Endothelial cell of umbilical vein (primary cell): ENCODE results near the gene PCDHB12. TPM values are rescaled to one million over a fixed set of nuclear protein-coding genes. Genes with fewer than 3 reads are reported as not detected.
"Not testable (repeated sequence)": the region's sequence is repeated elsewhere in the genome, so short reads cannot be mapped to it uniquely, and the experiment has no call there.

Experiments
- BruUV-seq: library from RNA; stranded (reverse); fragments of 400-500 nt; replicated peaks from 2 replicates; lab custom pipeline; 2021; lab: Mats Ljungman, UMichigan
- CTCF ChIA-PET: fragments of 300-600, 350-600 bp; sonication (Branson Sonifier 250); formaldehyde crosslinking; loops from one replicate; lab custom pipeline; 2021; ENCODE audit warnings: antibody characterized with exemption, inconsistent platforms; lab: Charles Lee
- POLR2A ChIA-PET: fragments of 300-600, 350-600 bp; sonication (Branson Sonifier 250); formaldehyde crosslinking; loops from one replicate; lab custom pipeline; 2021; ENCODE audit warnings: antibody characterized with exemption, inconsistent platforms; lab: Charles Lee
- DNase-seq: peaks from one replicate; pipeline ENCODE4 v3.0.0-alpha.2; 2011; ENCODE audit warnings: low read depth, low spot score
- FAIRE-seq: peaks from 2 replicates; lab custom pipeline; 2011; peaks lifted over from hg19 to GRCh38; lab: Jason Lieb, UNC
- H2AFZ ChIP-seq: 2 replicates; pipeline ENCODE4 v1.6.0; 2012; ENCODE audit warnings: low read depth, low read length, control low read depth, inconsistent platforms
- H3K27ac ChIP-seq: 2 replicates; pipeline ENCODE4 v1.5.1; 2011; ENCODE audit warnings: low read depth, mild to moderate bottlenecking, control low read depth, low read length, moderate library complexity; ENCODE audit not compliant: insufficient read depth
- H3K27me3 ChIP-seq, 2 experiments: 2 replicates each; pipeline versions ENCODE4 v1.6.0 to v1.6.1; 2011; ENCODE audit warnings: low read length in 2 of 2, mixed read lengths in 1 of 2; ENCODE audit not compliant: control insufficient read depth in 2 of 2, insufficient read depth in 2 of 2
- H3K36me3 ChIP-seq, 2 experiments: 2 replicates in 1 of 2; 3 replicates in 1 of 2; pipeline ENCODE4 v1.5.1; 2011; ENCODE audit warnings: low read length in 2 of 2, mild to moderate bottlenecking in 1 of 2, moderate library complexity in 1 of 2; ENCODE audit not compliant: control insufficient read depth in 2 of 2, insufficient read depth in 2 of 2; ENCODE audit errors: extremely low read depth in 1 of 2
- H3K4me1 ChIP-seq: 3 replicates; pipeline ENCODE4 v1.5.1; 2011; ENCODE audit warnings: mild to moderate bottlenecking, low read length; ENCODE audit not compliant: control insufficient read depth, insufficient read depth; ENCODE audit errors: extremely low read depth
- H3K4me2 ChIP-seq: 2 replicates; pipeline ENCODE4 v1.6.1; 2011; ENCODE audit warnings: low read length, control low read depth, mixed read lengths; ENCODE audit not compliant: insufficient read depth
- H3K4me3 ChIP-seq, 3 experiments: fragments of 200-600 bp in 1 of 3; sonication (generic), shearing (Covaris generic) in 1 of 3; replicated peaks in 1 of 3; 2 replicates each; pipeline ENCODE4 v1.5.1; 2011 to 2016; ENCODE audit warnings: control low read depth in 3 of 3, low read length in 3 of 3, mild to moderate bottlenecking in 2 of 3, inconsistent platforms in 1 of 3, low read depth in 1 of 3, moderate library complexity in 1 of 3; ENCODE audit not compliant: insufficient read depth in 1 of 3
- H3K79me2 ChIP-seq: 2 replicates; pipeline ENCODE4 v1.6.0; 2012; ENCODE audit warnings: low read length, inconsistent platforms; ENCODE audit not compliant: control insufficient read depth, insufficient read depth
- H3K9ac ChIP-seq: replicated peaks from 2 replicates; pipeline ENCODE3; 2011; ENCODE audit warnings: low read length, control low read depth; ENCODE audit not compliant: insufficient read depth; ENCODE audit errors: extremely low read depth
- H3K9me1 ChIP-seq: replicated peaks from 3 replicates; pipeline ENCODE4 v1.6.0; 2011; ENCODE audit warnings: mild to moderate bottlenecking, low read length; ENCODE audit not compliant: control insufficient read depth, insufficient read depth; ENCODE audit errors: extremely low read depth
- H3K9me3 ChIP-seq: replicated peaks from 2 replicates; pipeline ENCODE4 v1.5.1; 2012; ENCODE audit warnings: low read length, inconsistent platforms; ENCODE audit not compliant: control insufficient read depth, insufficient read depth
- H4K20me1 ChIP-seq: replicated peaks from 2 replicates; pipeline ENCODE3; 2011; ENCODE audit warnings: mild to moderate bottlenecking, low read length; ENCODE audit not compliant: control insufficient read depth, insufficient read depth; ENCODE audit errors: extremely low read depth
- CTCF ChIP-seq, 2 donors: IDR thresholded peaks; 1 replicate in 1 of 2; 2 replicates in 1 of 2; pipeline ENCODE4 v1.5.1; 2011; ENCODE audit warnings: low read length in 2 of 2, mild to moderate bottlenecking in 2 of 2, moderate library complexity in 2 of 2, control low read depth in 1 of 2, inconsistent platforms in 1 of 2, low read depth in 1 of 2; ENCODE audit not compliant: insufficient read depth in 1 of 2; ENCODE audit errors: extremely low read depth in 1 of 2
- EZH2 ChIP-seq: IDR thresholded peaks from 2 replicates; pipeline ENCODE4 v1.6.1; 2012; ENCODE audit warnings: borderline replicate concordance, low read depth, mild to moderate bottlenecking, moderate library complexity, low read length, inconsistent platforms; ENCODE audit not compliant: severe bottlenecking
- FOS ChIP-seq: IDR thresholded peaks from 2 replicates; pipeline ENCODE4 v1.6.1; 2011; ENCODE audit warnings: mild to moderate bottlenecking, low read length, moderate library complexity, borderline replicate concordance; ENCODE audit not compliant: insufficient read depth
- GATA2 ChIP-seq: IDR thresholded peaks from 2 replicates; pipeline ENCODE4 v1.7.0; 2011; ENCODE audit warnings: low read depth, mild to moderate bottlenecking, moderate library complexity, mixed read lengths, low read length; ENCODE audit not compliant: insufficient read length, insufficient read depth
- JUN ChIP-seq: IDR thresholded peaks from 2 replicates; pipeline ENCODE4 v1.6.1; 2011; ENCODE audit warnings: borderline replicate concordance, low read depth; ENCODE audit not compliant: insufficient read length, insufficient read depth
- MAX ChIP-seq: IDR thresholded peaks from 2 replicates; pipeline ENCODE4 v1.6.1; 2011; ENCODE audit not compliant: insufficient read depth, insufficient read length
- MYC ChIP-seq: IDR thresholded peaks from one replicate; pipeline ENCODE4 v1.6.1; 2011; ENCODE audit warnings: mild to moderate bottlenecking, low read depth, low read length
- POLR2A ChIP-seq: IDR thresholded peaks from 2 replicates; pipeline ENCODE4 v1.6.1; 2012; ENCODE audit warnings: low read depth, mild to moderate bottlenecking, control low read depth, low read length
- POLR2AphosphoS5 ChIP-seq: IDR thresholded peaks from 2 replicates; pipeline ENCODE4 v1.6.1; 2012; ENCODE audit warnings: low read depth, mild to moderate bottlenecking, control low read depth, low read length, moderate library complexity; ENCODE audit not compliant: insufficient read depth
- dilution Hi-C: fragments of 300-500 bp; cut with MboI; formaldehyde crosslinking; loops from one replicate; pipeline ENCODE4 v1.15.0; 2019; ENCODE audit warnings: low sequenced_read_pairs; ENCODE audit not compliant: extremely low pct_ligation_motif_present
- intact Hi-C: fragments of 100-400 bp; cut with micrococcal nuclease; formaldehyde crosslinking; loops from one replicate; pipeline ENCODE4 v1.10.0; 2022
- polyA plus RNA-seq, 4 experiments: library from polyadenylated mRNA; depleted of rRNA in 3 of 4; stranded (reverse) in 3 of 4; unstranded in 1 of 4; fragments of >200 nt; gene quantifications; 2 replicates each; pipeline versions ENCODE4 v1.2.1 to v1.2.3, GENCODE V29; 2011 to 2012; ENCODE audit warnings: missing spikeins in 1 of 4
- total RNA-seq: library from RNA; stranded (reverse); gene quantifications from 2 replicates; pipeline ENCODE4 v1.2.3, GENCODE V29; 2021

Gene PCDHB12
- total and polyA plus RNA-seq, 2 donors (not counting 3 experiments of a cell fraction or from before 2014, with no cell fraction given) = 0.20 to 0.36 TPM

GRCh38 chr5:141179876-141180275, 28.6 kb upstream of the PCDHB12 start:
- FAIRE-seq, BruUV-seq, dilution Hi-C loops, H3K36me3 ChIP-seq, POLR2A ChIA-PET, H2AFZ ChIP-seq, intact Hi-C loops, H3K9ac ChIP-seq, H3K27ac ChIP-seq, H3K9me3 ChIP-seq, H3K4me3 ChIP-seq, DNase-seq, H3K4me1 ChIP-seq, H3K9me1 ChIP-seq, H3K27me3 ChIP-seq, H3K79me2 ChIP-seq, H4K20me1 ChIP-seq, H3K4me2 ChIP-seq, CTCF ChIA-PET: not testable (repeated sequence)

- no peak overlapping the region for H3K4me2 ChIP-seq
- no TSS peak for BruUV-seq
- DNase-seq (no peak), FAIRE-seq (no peak)
- no peak overlapping the region for H3K9ac ChIP-seq
- no peak overlapping the region for H3K4me3 ChIP-seq
- intact Hi-C loops (no loop called here), dilution Hi-C loops (no loop called here)
- H2AFZ ChIP-seq = no peak overlapping the region
- H3K27me3 ChIP-seq = no peaks in the 10 kb centered on the region
- H3K27ac ChIP-seq = no peak overlapping the region
- H3K79me2 ChIP-seq = no peaks in the 10 kb centered on the region
- ChIA-PET CTCF (no interaction called here), POLR2A (no interaction called here)
- H3K9me1 ChIP-seq = no peaks in the 10 kb centered on the region
- no peaks in the 10 kb centered on the region for H3K36me3 ChIP-seq
- TF ChIP-seq MYC = no peak
- no peak for TF ChIP-seq EZH2
- TF ChIP-seq MAX = no peak
- no peak for TF ChIP-seq FOS
- TF ChIP-seq POLR2AphosphoS5 = no peak
- TF ChIP-seq JUN = no peak
- TF ChIP-seq GATA2 = no peak
- no peak for TF ChIP-seq POLR2A
- TF ChIP-seq CTCF (IDR thresholded peaks at IDR 0.05; ENCODE audit: extremely low read depth in 1 of 2, insufficient read depth in 1 of 2, low read depth in 1 of 2, low read length in 2 of 2) = no peak
- H4K20me1 ChIP-seq = no peaks in the 10 kb centered on the region
- no peaks in the 10 kb centered on the region for H3K9me3 ChIP-seq
- no peaks in the 10 kb centered on the region for H3K4me1 ChIP-seq
These were observed 28.2 kb upstream of the PCDHB12 start for GRCh38 chr5:141180313-141180712.
